Spinal cord (tissue), 10 donors: ENCODE measurements around the gene KATNAL2. TPM values are rescaled to one million over a fixed set of nuclear protein-coding genes. Genes with fewer than 3 reads are reported as not detected.
A peak's percentile ranks its signal among the peaks of the same experiment; 100 is the strongest.

Source experiments
- DNase-seq, 6 donors: peaks; one replicate each; pipeline versions ENCODE4 v3.0.0 to v3.0.0-alpha.2; 2013 to 2015; ENCODE audit warnings: low spot score in 6 of 6, low read depth in 4 of 6
- H3K27ac ChIP-seq: one replicate; pipeline ENCODE4 v1.5.1; 2013; ENCODE audit warnings: low read depth, low read length, control low read depth
- H3K27me3 ChIP-seq: one replicate; pipeline ENCODE4 v1.6.1; 2013; ENCODE audit warnings: low read length; ENCODE audit not compliant: control insufficient read depth, insufficient read depth
- H3K36me3 ChIP-seq: one replicate; pipeline ENCODE4 v1.6.1; 2013; ENCODE audit warnings: low read length; ENCODE audit not compliant: control insufficient read depth, insufficient read depth
- H3K4me1 ChIP-seq: one replicate; pipeline ENCODE4 v1.6.1; 2013; ENCODE audit warnings: low read length; ENCODE audit not compliant: control insufficient read depth, insufficient read depth
- H3K4me3 ChIP-seq: one replicate; pipeline ENCODE4 v1.5.1; 2013; ENCODE audit warnings: low read depth, low read length, control low read depth
- H3K9me3 ChIP-seq: one replicate; pipeline ENCODE4 v1.6.1; 2013; ENCODE audit warnings: low read length; ENCODE audit not compliant: control insufficient read depth, insufficient read depth
- WGBS: methylation state at CpG from one replicate; pipeline ENCODE4 v1.1.5; 2013; ENCODE audit warnings: missing lambda C conversion rate; ENCODE audit not compliant: insufficient coverage; 5-methylcytosine and 5-hydroxymethylcytosine counted together
- polyA plus RNA-seq, 2 donors: library from polyadenylated mRNA; unstranded; fragments of 120-200 nt; gene quantifications; one replicate each; pipeline ENCODE4 v1.2.1, GENCODE V29; 2013; ENCODE audit not compliant: insufficient read length in 2 of 2
- total RNA-seq, 2 donors: library from RNA; depleted of rRNA in 1 of 2; stranded (reverse); fragments of 120-200 nt in 1 of 2; fragments of >200 nt in 1 of 2; gene quantifications; one replicate each; pipeline versions ENCODE4 v1.2.3 to v1.2.4, GENCODE V29; 2013 to 2014
- donor health status: healthy.

Gene KATNAL2
- total and polyA plus RNA-seq, 4 donors = 6.3 to 9.6 (median 8.2) TPM

GRCh38 chr18:47100212-47100831 lies 182.9 kb downstream of the KATNAL2 start:
- 83% methylated on average over 1 of the region's 12 CpGs for WGBS
- Histone ChIP-seq H3K27ac (no peak overlapping the region), H3K9me3 (no peaks in the 10 kb centered on the region), H3K36me3 (peaks cover 3% of the 10 kb centered on the region), H3K4me1 (no peaks in the 10 kb centered on the region), H3K27me3 (no peaks in the 10 kb centered on the region), H3K4me3 (no peak overlapping the region)
- DNase-seq = peak in 5 of 6 donors; percentile 47 to 93 (median 61)

- peaks cover 14% of the 10 kb centered on the region for H3K36me3 ChIP-seq
- no peak overlapping the region for H3K27ac ChIP-seq
Measured at GRCh38 chr18:47108373-47108772, 191.0 kb downstream of the KATNAL2 start.

GRCh38 chr18:47108998-47109405 lies 191.6 kb downstream of the KATNAL2 start:
- Histone ChIP-seq H3K4me3 (no peak overlapping the region), H3K36me3 (peaks cover 17% of the 10 kb centered on the region), H3K9me3 (no peaks in the 10 kb centered on the region), H3K27ac (no peak overlapping the region), H3K27me3 (no peaks in the 10 kb centered on the region), H3K4me1 (peaks cover 6% of the 10 kb centered on the region)
- DNase-seq = no peak
- WGBS = 66% methylated on average over 5 of the region's 7 CpGs

More at GRCh38 chr18:47108373-47108772, 191.0 kb downstream of the KATNAL2 start:
- no peaks in the 10 kb centered on the region for H3K27me3 ChIP-seq
- H3K9me3 ChIP-seq = no peaks in the 10 kb centered on the region
- peaks cover 6% of the 10 kb centered on the region for H3K4me1 ChIP-seq
- peak in 1 of 6 donors; percentile 52 for DNase-seq
- no peak overlapping the region for H3K4me3 ChIP-seq
- WGBS = 6% methylated on average over 2 of the region's 3 CpGs

- Histone ChIP-seq H3K36me3 (peaks cover 17% of the 10 kb centered on the region), H3K9me3 (no peaks in the 10 kb centered on the region), H3K4me1 (peaks cover 6% of the 10 kb centered on the region), H3K27ac (no peak overlapping the region), H3K27me3 (no peaks in the 10 kb centered on the region), H3K4me3 (no peak overlapping the region)
- no peak for DNase-seq
- WGBS = no CpG with 5 or more reads among the region's 1 CpG
Measured at GRCh38 chr18:47109720-47110119, 192.3 kb downstream of the KATNAL2 start.

GRCh38 chr18:47110492-47111274 lies 193.3 kb downstream of the KATNAL2 start:
- Histone ChIP-seq H3K4me1 (peaks cover 6% of the 10 kb centered on the region), H3K27me3 (no peaks in the 10 kb centered on the region), H3K36me3 (peaks cover 17% of the 10 kb centered on the region), H3K27ac (no peak overlapping the region), H3K9me3 (no peaks in the 10 kb centered on the region), H3K4me3 (no peak overlapping the region)
- WGBS = 55% methylated on average over 4 of the region's 6 CpGs
- DNase-seq = peak in 1 of 6 donors; percentile 58

GRCh38 chr18:47113796-47114540 lies 196.6 kb downstream of the KATNAL2 start:
- Histone ChIP-seq H3K9me3 (no peaks in the 10 kb centered on the region), H3K4me1 (peaks cover 5% of the 10 kb centered on the region), H3K36me3 (peaks cover 13% of the 10 kb centered on the region), H3K4me3 (no peak overlapping the region), H3K27ac (no peak overlapping the region), H3K27me3 (no peaks in the 10 kb centered on the region)
- WGBS = no CpG with 5 or more reads among the region's 2 CpGs
- DNase-seq = peak in 1 of 6 donors; percentile 57

- no peak overlapping the region for H3K27ac ChIP-seq
- no peaks in the 10 kb centered on the region for H3K9me3 ChIP-seq
- DNase-seq = peak in 1 of 6 donors; percentile 67
- no peaks in the 10 kb centered on the region for H3K27me3 ChIP-seq
- peaks cover 7% of the 10 kb centered on the region for H3K36me3 ChIP-seq
- 86% methylated on average over 1 of the region's 2 CpGs for WGBS
- no peak overlapping the region for H3K4me3 ChIP-seq
- H3K4me1 ChIP-seq = no peaks in the 10 kb centered on the region
Measured at GRCh38 chr18:47115205-47115604, 197.8 kb downstream of the KATNAL2 start.

GRCh38 chr18:47118981-47119380 lies 201.6 kb downstream of the KATNAL2 start:
- Histone ChIP-seq H3K27ac (no peak overlapping the region), H3K4me1 (no peaks in the 10 kb centered on the region), H3K4me3 (no peak overlapping the region), H3K36me3 (peaks cover 3% of the 10 kb centered on the region), H3K9me3 (no peaks in the 10 kb centered on the region), H3K27me3 (no peaks in the 10 kb centered on the region)
- no peak for DNase-seq
- 80% methylated on average over 2 of the region's 2 CpGs for WGBS

GRCh38 chr18:47120428-47120827 lies 203.0 kb downstream of the KATNAL2 start:
- Histone ChIP-seq H3K36me3 (peaks cover 3% of the 10 kb centered on the region), H3K27me3 (no peaks in the 10 kb centered on the region), H3K9me3 (no peaks in the 10 kb centered on the region), H3K4me1 (no peaks in the 10 kb centered on the region), H3K27ac (no peak overlapping the region), H3K4me3 (no peak overlapping the region)
- DNase-seq = no peak
- no CpG with 5 or more reads among the region's 4 CpGs for WGBS
